HG02610 (cell line): Measurements from ENCODE around the gene ASAP2.

Experiments used
- ATAC-seq: cut with Tn5 transposase; IDR thresholded peaks from one replicate; pipeline ENCODE4 v1.9.1; 2021; ENCODE audit warnings: mild to moderate bottlenecking, moderate library complexity; ENCODE audit not compliant: unreplicated experiment

Gene ASAP2

DNA sequence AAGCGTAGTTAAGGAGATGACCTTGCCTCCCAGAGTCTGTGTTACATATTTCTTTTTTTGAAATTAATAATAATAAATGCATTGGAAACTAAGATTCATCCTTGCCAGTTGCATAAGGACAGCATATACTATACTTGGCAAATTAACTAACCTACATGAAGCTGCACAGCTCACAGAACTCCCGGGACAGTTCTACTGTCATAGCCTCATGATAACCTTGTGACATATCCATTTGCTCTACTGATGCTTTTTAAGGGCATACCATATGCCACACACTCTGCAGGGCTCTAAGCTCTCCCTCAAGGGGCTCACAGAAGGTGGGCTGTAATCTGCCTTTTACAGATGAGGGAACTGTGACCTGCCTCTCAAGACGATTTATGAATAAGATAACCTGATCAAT, 212.9 kb downstream of the ASAP2 start:
- ATAC-seq = no peak

GRCh38 chr2:9420495-9420894, 213.9 kb downstream of the ASAP2 start:
- no peak for ATAC-seq

DNA sequence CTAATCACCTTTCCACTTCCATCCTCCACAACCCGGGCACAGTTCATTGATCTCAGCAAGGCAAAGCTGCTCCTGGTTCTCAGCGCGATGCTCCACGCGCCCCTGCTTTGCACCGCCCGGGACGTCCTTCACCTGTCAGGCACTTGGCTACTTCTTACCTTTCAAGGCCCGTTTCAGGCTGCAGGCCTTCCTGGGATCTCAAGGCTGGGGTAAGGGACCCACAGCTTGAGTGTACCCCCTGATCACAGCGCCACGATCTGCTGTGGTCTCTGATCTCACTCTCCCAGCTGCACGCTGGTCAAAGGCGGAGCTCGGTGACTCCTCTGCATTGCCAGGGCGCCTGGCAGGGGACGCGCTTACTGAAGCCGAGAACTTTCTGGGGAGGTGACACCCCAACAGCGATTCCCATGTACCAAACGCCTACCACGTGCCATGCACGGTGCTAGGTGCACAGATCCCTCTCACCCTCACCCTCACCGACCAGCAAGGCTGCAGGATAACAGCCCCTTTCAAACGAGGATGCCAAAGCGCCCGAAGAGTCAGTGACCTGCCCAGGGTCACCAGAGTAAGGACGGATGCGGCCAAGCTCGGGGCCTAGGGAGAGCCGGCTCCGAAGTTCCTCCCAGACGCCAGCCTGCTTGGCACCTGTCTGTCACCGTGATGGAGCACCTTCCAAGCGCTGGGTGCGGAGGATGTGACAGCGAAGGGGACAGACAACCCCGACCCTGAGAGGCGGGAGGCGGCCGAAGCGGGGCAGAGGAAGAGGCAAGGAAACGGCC, 215.9 kb downstream of the ASAP2 start:
- peak; percentile 32 for ATAC-seq

GRCh38 chr2:9423100-9423921, 216.7 kb downstream of the ASAP2 start, which contains the start of the genes CPSF3 and ITGB1BP1:
Gene CPSF3, plus strand, starts transcription at chr2:9423654. Its CDS starts 120 bp downstream, at chr2:9423774.
Gene ITGB1BP1, minus strand, starts transcription at chr2:9423528. Its CDS starts 4,831 bp downstream, at chr2:9418697.
- ATAC-seq = peak; percentile 86

- peak; percentile 13 for ATAC-seq
Observed at GRCh38 chr2:9423922-9424272, 217.3 kb downstream of the ASAP2 start.

- ATAC-seq = no peak
Observed at GRCh38 chr2:9424447-9425164, 218.0 kb downstream of the ASAP2 start.

DNA sequence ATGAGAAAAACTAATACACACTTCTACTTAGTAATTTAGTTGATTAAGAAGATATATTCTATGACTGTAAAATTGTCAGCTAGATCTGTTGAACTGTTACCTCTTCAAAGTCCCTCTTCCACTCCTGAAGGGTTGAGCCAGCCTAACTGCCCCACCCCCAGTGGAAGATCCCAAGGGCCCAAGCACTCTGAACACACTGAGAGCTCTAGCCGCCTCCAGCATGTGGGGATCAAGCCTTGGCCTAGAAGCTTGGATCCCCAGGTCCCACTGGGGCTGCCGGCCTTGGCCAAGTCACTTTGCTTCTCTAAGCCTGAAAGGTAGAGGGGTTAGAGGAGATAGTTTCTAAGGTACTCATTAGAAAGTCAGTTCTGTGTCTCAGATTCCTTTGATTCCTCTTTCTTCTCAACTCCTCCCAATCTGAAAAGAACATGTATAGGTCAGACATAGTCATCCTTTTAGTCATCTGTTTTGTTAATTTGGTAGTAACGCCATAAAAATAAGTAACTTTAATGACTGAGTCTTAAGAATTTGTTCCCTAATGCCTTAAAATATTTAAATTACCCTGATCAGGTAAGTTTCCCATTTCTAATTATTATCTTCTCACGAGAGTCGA, 222.5 kb downstream of the ASAP2 start:
- no peak for ATAC-seq

GRCh38 chr2:9430316-9431293, 224.0 kb downstream of the ASAP2 start:
- no peak for ATAC-seq

DNA sequence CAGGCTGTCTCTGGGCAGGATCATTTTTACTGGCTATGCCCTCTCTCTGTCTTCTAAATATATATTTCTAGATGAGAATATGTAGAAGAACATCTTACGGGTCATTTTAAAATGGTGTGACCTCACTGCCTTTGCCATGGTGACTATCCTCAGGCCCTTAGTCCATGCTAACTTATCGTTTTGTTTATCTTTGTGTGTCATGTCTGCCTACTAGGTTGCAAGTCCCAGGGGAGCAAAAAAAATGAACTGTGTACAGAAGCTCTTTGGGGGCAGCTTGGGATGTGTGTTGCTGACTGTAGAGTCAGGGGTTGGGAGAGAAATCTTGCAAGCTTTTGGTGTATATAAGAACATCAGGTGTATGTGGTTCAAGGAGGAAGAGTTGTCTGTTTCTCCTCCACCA, 227.9 kb downstream of the ASAP2 start:
- ATAC-seq = no peak

DNA sequence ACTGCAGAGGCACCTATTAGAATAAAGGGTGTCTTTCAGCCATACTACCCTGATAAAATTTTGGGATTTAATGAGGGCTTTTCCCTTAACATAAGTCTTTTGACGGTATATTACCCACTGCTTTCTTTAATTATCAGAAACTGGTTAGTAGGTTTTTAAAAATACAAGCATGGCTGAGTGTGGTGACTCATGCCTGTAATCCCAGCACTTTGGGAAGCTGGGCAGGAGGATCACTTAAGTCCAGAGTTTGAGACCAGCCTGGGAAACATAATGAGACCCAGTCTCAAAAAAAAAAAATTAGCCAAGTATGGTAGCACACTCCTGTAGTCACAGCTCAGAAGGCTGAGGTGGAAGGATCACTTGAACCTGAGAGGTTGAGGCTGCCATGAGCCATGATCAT, 232.9 kb downstream of the ASAP2 start:
- ATAC-seq = no peak

DNA sequence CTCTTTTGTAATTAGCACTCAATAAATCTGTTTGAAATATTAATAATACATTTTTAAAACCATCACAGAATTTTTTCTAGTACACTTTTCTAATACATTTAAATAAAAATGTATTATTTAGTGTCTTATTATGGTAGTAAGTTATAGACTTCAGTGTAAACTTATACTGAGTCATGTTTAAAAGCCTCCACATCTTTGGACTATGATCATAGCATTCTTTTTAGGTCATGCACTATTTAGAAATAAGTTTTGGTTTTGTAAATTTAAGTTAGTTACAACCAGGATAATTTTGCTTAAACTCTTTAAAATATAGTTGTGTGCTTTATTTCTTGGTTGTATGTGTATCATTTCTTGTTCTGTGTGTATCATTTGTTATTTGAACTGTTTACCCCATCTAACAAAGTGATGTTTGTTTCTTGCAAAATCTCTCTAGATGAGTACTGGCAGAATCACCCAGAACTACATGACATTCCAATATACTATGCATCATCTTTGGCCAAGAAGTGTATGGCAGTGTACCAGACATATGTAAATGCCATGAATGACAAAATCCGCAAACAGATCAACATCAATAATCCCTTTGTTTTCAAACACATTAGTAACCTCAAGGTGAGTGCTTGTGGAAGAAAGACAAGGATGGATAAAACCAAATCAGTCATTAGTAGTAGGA, 233.6 kb downstream of the ASAP2 start:
- ATAC-seq = no peak

- ATAC-seq = no peak
Observed at GRCh38 chr2:9441556-9441955, 234.9 kb downstream of the ASAP2 start.

GRCh38 chr2:9443526-9443925, 236.9 kb downstream of the ASAP2 start:
- ATAC-seq = no peak

DNA sequence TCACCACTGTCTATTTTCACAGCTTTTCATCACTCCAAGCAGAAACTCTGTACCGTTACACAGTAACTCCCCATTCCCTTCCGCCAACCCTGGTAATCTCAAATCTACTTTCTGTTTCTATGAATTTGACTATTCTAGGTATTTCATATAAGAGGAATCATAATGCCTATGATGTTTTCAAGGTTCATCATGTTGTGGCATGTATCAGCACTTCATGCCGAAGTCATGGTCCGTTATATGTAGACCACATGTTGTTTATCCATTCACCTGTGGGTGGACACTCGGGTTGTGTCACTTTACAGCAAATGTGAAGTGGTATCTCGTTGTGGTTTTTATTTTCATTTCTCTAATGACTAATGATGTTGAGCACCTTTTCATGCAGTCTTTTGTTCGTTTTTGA, 238.5 kb downstream of the ASAP2 start:
- no peak for ATAC-seq

GRCh38 chr2:9451231-9451630, 244.6 kb downstream of the ASAP2 start:
- no peak for ATAC-seq
